Smooth muscle cell (in vitro differentiated cells): ENCODE measurements around the gene AAR2. TPM values are rescaled to one million over a fixed set of nuclear protein-coding genes. Genes with fewer than 3 reads are reported as not detected.

Experiments
- DNase-seq: peaks from one replicate; lab custom pipeline; 2025; ENCODE audit not compliant: unreplicated experiment; lab: John Stamatoyannopoulos, UW
- H2AFZ ChIP-seq: fragments of 200-600 bp; sonication (generic); 2 replicates; pipeline ENCODE4 v1.6.0; 2016; ENCODE audit warnings: antibody characterized with exemption, low read depth, mild to moderate bottlenecking
- H3F3A ChIP-seq: fragments of 200-600 bp; sonication (generic); 2 replicates; pipeline ENCODE4 v1.6.0; 2017; ENCODE audit warnings: antibody characterized with exemption, low read depth
- H3K27ac ChIP-seq: fragments of 200-600 bp; sonication (generic); 2 replicates; pipeline ENCODE4 v1.5.1; 2016; ENCODE audit warnings: low read depth, mild to moderate bottlenecking
- H3K27me3 ChIP-seq: fragments of 200-600 bp; sonication (generic); 2 replicates; pipeline ENCODE4 v1.6.1; 2016; ENCODE audit warnings: low read depth, mild to moderate bottlenecking
- H3K36me3 ChIP-seq: fragments of 200-600 bp; sonication (generic); 2 replicates; pipeline ENCODE4 v1.5.1; 2016; ENCODE audit warnings: low read depth
- H3K4me1 ChIP-seq: fragments of 200-600 bp; sonication (generic); 2 replicates; pipeline ENCODE4 v1.5.1; 2016; ENCODE audit warnings: low read depth
- H3K4me2 ChIP-seq: fragments of 200-600 bp; sonication (generic); 2 replicates; pipeline ENCODE4 v1.6.0; 2016; ENCODE audit warnings: mild to moderate bottlenecking
- H3K4me3 ChIP-seq: fragments of 200-600 bp; sonication (generic); 2 replicates; pipeline ENCODE4 v1.5.1; 2016; ENCODE audit warnings: mild to moderate bottlenecking
- H3K79me2 ChIP-seq: fragments of 200-600 bp; sonication (generic); 2 replicates; pipeline ENCODE4 v1.6.0; 2016; ENCODE audit warnings: low read depth, mild to moderate bottlenecking
- H3K9ac ChIP-seq: fragments of 200-600 bp; sonication (generic); 2 replicates; pipeline ENCODE4 v1.6.0; 2016; ENCODE audit warnings: low read depth
- H3K9me3 ChIP-seq: fragments of 200-600 bp; sonication (generic); replicated peaks from 2 replicates; pipeline ENCODE4 v1.5.1; 2016; ENCODE audit warnings: low read depth
- H4K20me1 ChIP-seq: fragments of 200-600 bp; sonication (generic); 2 replicates; pipeline ENCODE4 v1.6.0; 2016; ENCODE audit warnings: low read depth
- CTCF ChIP-seq: fragments of 200-600 bp; sonication (generic); IDR thresholded peaks from 2 replicates; pipeline ENCODE4 v1.5.1; 2017; ENCODE audit warnings: borderline replicate concordance, mild to moderate bottlenecking, antibody characterized with exemption; ENCODE audit not compliant: insufficient read depth, poor library complexity, severe bottlenecking
- WGBS: methylation state at CpG from one replicate; pipeline ENCODE4 v1.1.7; 2016; ENCODE audit warnings: low lambda C conversion rate; 5-methylcytosine and 5-hydroxymethylcytosine counted together
- polyA plus RNA-seq: library from polyadenylated mRNA; unstranded; fragments of >200 nt; fragmentation: Nextera tagmentation; extraction: Ambion mirVana; gene quantifications from 2 replicates; pipeline ENCODE4 v1.2.1, GENCODE V29; 2016
- total RNA-seq: library from RNA; depleted of rRNA; stranded (reverse); fragments of >200 nt; gene quantifications from 2 replicates; pipeline ENCODE4 v1.2.3, GENCODE V29; 2014

The AAR2 gene
- total and polyA plus RNA-seq, 2 experiments from 2014 or later: 25.9 to 37.5 TPM

DNA sequence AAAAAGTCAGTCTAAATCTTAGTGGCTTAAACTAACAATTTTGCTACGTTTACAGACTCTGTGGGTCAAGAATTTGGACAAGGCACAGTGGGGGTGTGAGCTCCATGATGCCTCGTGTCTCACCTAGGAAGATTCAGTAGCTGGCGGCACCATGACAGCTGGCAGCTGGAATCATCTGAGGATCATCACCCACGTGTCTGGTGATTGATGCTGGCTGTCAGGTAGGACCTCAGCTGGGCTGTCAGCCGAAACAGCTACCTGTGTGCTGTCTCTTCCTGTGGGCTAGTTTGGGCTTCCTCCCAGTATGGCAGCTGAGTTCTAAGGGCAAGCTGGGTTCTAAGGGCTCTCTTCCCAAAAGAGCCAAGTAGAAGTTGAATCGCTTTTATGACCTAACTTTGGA, 43.5 kb downstream of the AAR2 start:
- 82% methylated on average over 6 of the region's 6 CpGs for WGBS
- H3K79me2 ChIP-seq: no peaks in the 10 kb centered on the region
- no peak for DNase-seq

DNA sequence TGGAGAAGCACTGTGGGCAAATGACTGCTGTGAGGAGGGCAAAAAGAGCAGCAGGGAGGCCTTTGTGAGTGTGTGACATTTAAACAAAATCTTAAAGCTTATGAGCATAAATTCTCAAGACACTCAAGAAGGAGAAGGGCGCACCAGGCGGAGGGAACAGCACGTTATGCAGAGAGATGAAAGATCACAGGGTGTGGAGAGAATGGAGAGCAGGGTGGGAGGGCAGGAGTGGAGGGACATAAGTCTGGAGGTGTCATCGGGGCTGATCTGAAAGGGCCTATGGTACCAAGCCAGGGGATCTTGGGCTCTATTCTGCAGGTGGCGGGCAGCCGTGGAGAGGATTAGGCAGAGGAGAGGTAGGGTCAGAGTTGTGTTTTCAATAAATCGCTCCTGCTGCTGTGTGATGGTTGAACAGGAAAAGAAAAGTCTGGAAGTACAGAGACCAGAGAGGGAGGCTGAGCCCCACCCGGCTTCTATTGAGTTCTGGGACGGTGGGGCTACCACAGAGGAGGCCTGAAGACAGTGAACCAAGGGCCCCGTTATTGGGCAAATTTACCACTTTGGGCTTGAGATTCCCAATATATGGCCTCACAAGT, 45.6 kb downstream of the AAR2 start:
- 93% methylated on average over 10 of the region's 10 CpGs for WGBS
- no peak overlapping the region for H3K4me2 ChIP-seq
- no peak for DNase-seq

More for the DNA sequence above, 43.5 kb downstream of the AAR2 start:
- Histone ChIP-seq H3K36me3 (no peaks in the 10 kb centered on the region), H2AFZ (no peak overlapping the region), H3K4me3 (no peak overlapping the region), H3K27ac (no peak overlapping the region), H3K4me2 (no peak overlapping the region), H3K9ac (no peak overlapping the region), H3F3A (no peaks in the 10 kb centered on the region), H3K9me3 (no peaks in the 10 kb centered on the region), H3K4me1 (no peaks in the 10 kb centered on the region), H4K20me1 (no peaks in the 10 kb centered on the region), H3K27me3 (peaks cover 18% of the 10 kb centered on the region)
- TF ChIP-seq CTCF: no peak

DNA sequence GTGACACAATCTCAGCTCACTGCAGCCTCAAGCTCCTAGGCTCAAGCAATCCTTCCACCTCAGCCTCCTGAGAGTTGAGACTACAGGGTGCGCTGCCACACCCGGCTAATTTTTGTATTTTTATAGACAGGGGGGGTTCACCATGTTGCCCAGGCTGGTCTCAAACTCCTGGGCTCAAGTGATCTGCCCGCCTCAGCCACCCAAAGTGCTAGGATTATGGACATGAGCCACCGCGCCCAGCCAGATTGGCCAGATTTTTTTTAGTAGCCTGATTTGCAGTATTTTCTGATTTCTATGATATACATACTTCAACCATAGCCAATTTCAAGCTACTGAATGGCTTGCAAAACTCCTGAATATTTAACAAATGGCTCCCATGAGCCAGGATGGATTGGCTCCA, 48.5 kb downstream of the AAR2 start:
- no peaks in the 10 kb centered on the region for H3F3A ChIP-seq
- H3K4me2 ChIP-seq: no peak overlapping the region
- H3K27ac ChIP-seq: no peak overlapping the region
- 86% methylated on average over 5 of the region's 5 CpGs for WGBS
- no peak overlapping the region for H3K4me3 ChIP-seq
- no peak for DNase-seq
- H3K4me1 ChIP-seq: no peaks in the 10 kb centered on the region
- peaks cover 27% of the 10 kb centered on the region for H3K27me3 ChIP-seq
- no peak overlapping the region for H3K9ac ChIP-seq
- H3K79me2 ChIP-seq: no peaks in the 10 kb centered on the region
- H3K9me3 ChIP-seq: no peaks in the 10 kb centered on the region
- no peak overlapping the region for H2AFZ ChIP-seq
- H4K20me1 ChIP-seq: no peaks in the 10 kb centered on the region
- no peak for TF ChIP-seq CTCF
- H3K36me3 ChIP-seq: no peaks in the 10 kb centered on the region

More for the DNA sequence above, 45.6 kb downstream of the AAR2 start:
- Histone ChIP-seq H3K4me1 (no peaks in the 10 kb centered on the region), H2AFZ (no peak overlapping the region), H3K9me3 (no peaks in the 10 kb centered on the region), H3K27me3 (peaks cover 22% of the 10 kb centered on the region), H3K9ac (no peak overlapping the region), H3K79me2 (no peaks in the 10 kb centered on the region), H3K36me3 (no peaks in the 10 kb centered on the region), H3K27ac (no peak overlapping the region), H3K4me3 (no peak overlapping the region), H4K20me1 (no peaks in the 10 kb centered on the region), H3F3A (no peaks in the 10 kb centered on the region)
- no peak for TF ChIP-seq CTCF
